ENCODE data around the gene CDH4. TPM values are rescaled to one million over a fixed set of nuclear protein-coding genes. Genes with fewer than 3 reads are reported as not detected.

CDH4 gene
- total RNA-seq, 1 experiment from 2014 or later: not detected

GRCh38 chr20:61760731-61761130, 508.7 kb downstream of the CDH4 start:
- CTCF ChIA-PET: no interaction called here
- TF ChIP-seq EZH2 (IDR thresholded peaks at IDR 0.05; ENCODE audit: low read depth) (no peak), CTCF (conservative IDR thresholded peaks at IDR 0.05) (no peak)
- POLR2A ChIA-PET (ENCODE audit: unreplicated experiment): no interaction called here
- no TSS peak for BruUV-seq (replicated peaks)
- Histone ChIP-seq H3K9me2 (ENCODE audit: insufficient read depth) (no peaks in the 10 kb centered on the region), H3K27ac (no peak overlapping the region), H3K4me3 (no peak overlapping the region), H3K9me3 (ENCODE audit: insufficient read depth, low read depth) (no peaks in the 10 kb centered on the region), H3K36me3 (ENCODE audit: low read depth) (no peaks in the 10 kb centered on the region), H3K27me3 (ENCODE audit: insufficient read depth, low read depth) (peaks cover 94% of the 10 kb centered on the region), H2AFZ (no peak overlapping the region), H3K4me2 (no peak overlapping the region), H3K79me2 (ENCODE audit: low read depth) (no peaks in the 10 kb centered on the region), H4K20me1 (ENCODE audit: insufficient read depth) (0 out of 2 replicates have a peak, but pooled peaks cover 8% of the 10 kb centered on the region), H3K4me1 (replicated peaks; ENCODE audit: insufficient read depth) (no peaks in the 10 kb centered on the region), H3F3A (ENCODE audit: insufficient read depth, low read depth) (no peaks in the 10 kb centered on the region)
- intact Hi-C loops (cut with micrococcal nuclease; ENCODE audit: unreplicated experiment): no loop called here
- no peak for DNase-seq

- BruUV-seq (replicated peaks): no TSS peak
- Histone ChIP-seq H3K4me1 (replicated peaks; ENCODE audit: insufficient read depth) (no peaks in the 10 kb centered on the region), H3K27me3 (ENCODE audit: insufficient read depth, low read depth) (peaks cover 99% of the 10 kb centered on the region), H2AFZ (no peak overlapping the region), H3K9me3 (ENCODE audit: insufficient read depth, low read depth) (no peaks in the 10 kb centered on the region), H3K36me3 (ENCODE audit: low read depth) (no peaks in the 10 kb centered on the region), H3F3A (ENCODE audit: insufficient read depth, low read depth) (no peaks in the 10 kb centered on the region), H3K4me3 (no peak overlapping the region), H3K9me2 (ENCODE audit: insufficient read depth) (no peaks in the 10 kb centered on the region), H3K27ac (no peak overlapping the region), H3K79me2 (ENCODE audit: low read depth) (no peaks in the 10 kb centered on the region), H4K20me1 (ENCODE audit: insufficient read depth) (0 out of 2 replicates have a peak, but pooled peaks cover 8% of the 10 kb centered on the region), H3K4me2 (no peak overlapping the region)
- ChIA-PET CTCF (interaction anchor here (0.5 kb wide), 1 partner anchor 280 kb away, joined by 3 read pairs; no protein-coding TSS in a partner anchor), POLR2A (ENCODE audit: unreplicated experiment) (no interaction called here)
- TF ChIP-seq CTCF (conservative IDR thresholded peaks at IDR 0.05): no peak
- TF ChIP-seq EZH2 (IDR thresholded peaks at IDR 0.05; ENCODE audit: low read depth): no peak
- intact Hi-C loops (cut with micrococcal nuclease; ENCODE audit: unreplicated experiment): no loop called here
- DNase-seq: peak in 1 of 2 experiments; percentile 28
Observed at GRCh38 chr20:61761453-61762166, 509.5 kb downstream of the CDH4 start.

- Histone ChIP-seq H3K4me2 (no peak overlapping the region), H4K20me1 (ENCODE audit: insufficient read depth) (0 out of 2 replicates have a peak, but pooled peaks cover 8% of the 10 kb centered on the region)
- CTCF ChIA-PET: no interaction called here
Observed at GRCh38 chr20:61762167-61762710, 510.2 kb downstream of the CDH4 start.

More at GRCh38 chr20:61762167-61762710, 510.2 kb downstream of the CDH4 start:
- Histone ChIP-seq H3K27ac (no peak overlapping the region), H3K36me3 (ENCODE audit: low read depth) (no peaks in the 10 kb centered on the region), H3K27me3 (ENCODE audit: insufficient read depth, low read depth) (peaks cover 99% of the 10 kb centered on the region), H3K9me3 (ENCODE audit: insufficient read depth, low read depth) (no peaks in the 10 kb centered on the region), H3K9me2 (ENCODE audit: insufficient read depth) (no peaks in the 10 kb centered on the region), H3K4me1 (replicated peaks; ENCODE audit: insufficient read depth) (no peaks in the 10 kb centered on the region), H3K79me2 (ENCODE audit: low read depth) (no peaks in the 10 kb centered on the region), H3F3A (ENCODE audit: insufficient read depth, low read depth) (no peaks in the 10 kb centered on the region), H3K4me3 (no peak overlapping the region), H2AFZ (no peak overlapping the region)
- no peak for TF ChIP-seq CTCF (conservative IDR thresholded peaks at IDR 0.05)
- DNase-seq: no peak
- intact Hi-C loops (cut with micrococcal nuclease; ENCODE audit: unreplicated experiment): no loop called here
- no TSS peak for BruUV-seq (replicated peaks)
- POLR2A ChIA-PET (ENCODE audit: unreplicated experiment): no interaction called here
